Nucleus accumbens (tissue), 56 donors: ENCODE results near the gene P2RX6.
"Not testable (repeated sequence)": the region's sequence is repeated elsewhere in the genome, so short reads cannot be mapped to it uniquely, and the experiment has no call there.

Experiments
- DNase-seq, 56 donors: peaks; one replicate each; lab custom pipeline; 2025; lab: John Stamatoyannopoulos, UW

Gene P2RX6

GRCh38 chr22:21014726-21015465 is at the start of gene P2RX6:
Gene P2RX6 (plus strand): TSS chr22:21015165. CDS start chr22:21015175, 10 bp downstream.
- DNase-seq = peak in 18 of 56 donors; percentile 11 to 53 (median 30)

- no peak for DNase-seq
Observed at GRCh38 chr22:20965888-20966855, 48.8 kb upstream of the P2RX6 start.

- DNase-seq = peak in 30 of 56 donors; percentile 18 to 72 (median 44)
Observed at GRCh38 chr22:20966883-20967696, 47.9 kb upstream of the P2RX6 start, which contains the start of gene AIFM3. Gene AIFM3 (plus strand): TSS chr22:20967255. CDS start chr22:20967945, 690 bp downstream.

- peak in 1 of 56 donors; percentile 18 for DNase-seq
Observed at GRCh38 chr22:20967697-20968211, 47.2 kb upstream of the P2RX6 start.

- DNase-seq = no peak
Observed at GRCh38 chr22:20968281-20968977, 46.5 kb upstream of the P2RX6 start.

- DNase-seq = no peak
Observed at GRCh38 chr22:20970939-20971657, 43.9 kb upstream of the P2RX6 start.

GRCh38 chr22:20972014-20972694 is 42.8 kb upstream of the P2RX6 start:
- DNase-seq = not testable (repeated sequence)

GRCh38 chr22:20972933-20973577 is 41.9 kb upstream of the P2RX6 start:
- no peak for DNase-seq

GRCh38 chr22:20973634-20974286 is 41.2 kb upstream of the P2RX6 start:
- no peak for DNase-seq

- DNase-seq = no peak
Observed at GRCh38 chr22:20974336-20974955, 40.5 kb upstream of the P2RX6 start.

GRCh38 chr22:20975541-20976290 is 39.2 kb upstream of the P2RX6 start:
- DNase-seq = no peak

GRCh38 chr22:20976291-20976877 is 38.6 kb upstream of the P2RX6 start:
- DNase-seq = no peak

- no peak for DNase-seq
Observed at GRCh38 chr22:20977019-20977418, 37.9 kb upstream of the P2RX6 start.

- no peak for DNase-seq
Observed at GRCh38 chr22:20977516-20978170, 37.3 kb upstream of the P2RX6 start.

- no peak for DNase-seq
Observed at GRCh38 chr22:20978419-20978818, 36.5 kb upstream of the P2RX6 start.
